ENCODE measurements around the gene TGFB1. TPM values are rescaled to one million over a fixed set of nuclear protein-coding genes. Genes with fewer than 3 reads are reported as not detected.

TGFB1 gene
- total and polyA plus RNA-seq, 9 of the 15 experiments (the other 6 are each of a cell fraction or from before 2014, with no cell fraction given), result 0.24 to 159 (median 17.2) TPM

GRCh38 chr19:41316306-41316920 lies 37.3 kb downstream of the TGFB1 start (continued):
- no peak for TF ChIP-seq ZBTB40 (IDR thresholded peaks at IDR 0.05)
- no peak for TF ChIP-seq ZBTB40 (CRISPR knock-in tag; IDR thresholded peaks at IDR 0.05)
- TF ChIP-seq RB1 (IDR thresholded peaks at IDR 0.05; ENCODE audit: low read depth), result no peak
- no peak for TF ChIP-seq CBX1 (IDR thresholded peaks at IDR 0.05; ENCODE audit: low read depth)
- no peak for TF ChIP-seq EZH2 (IDR thresholded peaks at IDR 0.05; ENCODE audit: borderline replicate concordance, low read depth, low read length)
- peak; percentile 63 for TF ChIP-seq POLR2G (IDR thresholded peaks at IDR 0.05; ENCODE audit: low read depth, low read length)
- TF ChIP-seq RAD51 (IDR thresholded peaks at IDR 0.05; ENCODE audit: borderline replicate concordance, low read depth), result no peak
- TF ChIP-seq CBX2 (IDR thresholded peaks at IDR 0.05; ENCODE audit: insufficient read depth, low read length, poor library complexity, severe bottlenecking), result no peak
- TF ChIP-seq ZNF134 (CRISPR knock-in tag; conservative IDR thresholded peaks at IDR 0.05), result no peak
- no peak for TF ChIP-seq ASH1L (IDR thresholded peaks at IDR 0.05; ENCODE audit: borderline replicate concordance, low read depth, partially characterized antibody)
- no peak for TF ChIP-seq CREB1 (IDR thresholded peaks at IDR 0.05)
- no peak for TF ChIP-seq CREB1 (CRISPR knock-in tag; IDR thresholded peaks at IDR 0.05)
- no peak for TF ChIP-seq ZNF146 (CRISPR knock-in tag; IDR thresholded peaks at IDR 0.05; ENCODE audit: unreplicated experiment)
- no peak for TF ChIP-seq ZNF263 (CRISPR knock-in tag; IDR thresholded peaks at IDR 0.05; ENCODE audit: borderline replicate concordance)
- TF ChIP-seq RBM14 (IDR thresholded peaks at IDR 0.05; ENCODE audit: borderline replicate concordance, insufficient read depth, low read depth, low read length), result 0 out of 2 replicates have a peak, but pooled peaks have one; percentile 31
- no peak for TF ChIP-seq HNRNPL (IDR thresholded peaks at IDR 0.05; ENCODE audit: low read depth, low read length)
- no peak for TF ChIP-seq MTA3 (IDR thresholded peaks at IDR 0.05; ENCODE audit: borderline replicate concordance)
